Measurements from ENCODE around the gene DNAJC17.

The DNAJC17 gene

GRCh38 chr15:40787991-40788390 lies 19.3 kb downstream of the DNAJC17 start:
- DNase-seq = peak; percentile 65 to 82

GRCh38 chr15:40787344-40787841 lies 19.9 kb downstream of the DNAJC17 start:
- DNase-seq = peak; percentile 97 to 98

- DNase-seq = no peak
Measured at GRCh38 chr15:40785814-40786213, 21.5 kb downstream of the DNAJC17 start.

- DNase-seq = no peak
Measured at GRCh38 chr15:40785164-40785563, 22.1 kb downstream of the DNAJC17 start.

GRCh38 chr15:40782609-40783227 lies 24.6 kb downstream of the DNAJC17 start:
- DNase-seq = peak; percentile 85 to 87

GRCh38 chr15:40776537-40777141 lies 30.6 kb downstream of the DNAJC17 start:
- no peak for DNase-seq

- DNase-seq = no peak
Measured at GRCh38 chr15:40775740-40776536, 31.3 kb downstream of the DNAJC17 start.

- no peak for DNase-seq
Measured at GRCh38 chr15:40775007-40775406, 32.3 kb downstream of the DNAJC17 start.

- no peak for DNase-seq
Measured at GRCh38 chr15:40773902-40774301, 33.4 kb downstream of the DNAJC17 start.

GRCh38 chr15:40773496-40773895 lies 33.8 kb downstream of the DNAJC17 start:
- DNase-seq = no peak

GRCh38 chr15:40772014-40772413 lies 35.3 kb downstream of the DNAJC17 start:
- no peak for DNase-seq

GRCh38 chr15:40771242-40771641 lies 36.0 kb downstream of the DNAJC17 start:
- no peak for DNase-seq

- DNase-seq = peak in 1 of 2 experiments; percentile 50
Measured at GRCh38 chr15:40770147-40770721, 37.0 kb downstream of the DNAJC17 start.

- DNase-seq = peak; percentile 78 to 86
Measured at GRCh38 chr15:40769274-40770146, 37.8 kb downstream of the DNAJC17 start, which contains the start of gene C15orf62. C15orf62 (plus strand) TSS chr15:40769980; CDS start chr15:40770496, 516 bp downstream.

- DNase-seq = no peak
Measured at GRCh38 chr15:40768521-40769273, 38.6 kb downstream of the DNAJC17 start.

- no peak for DNase-seq
Measured at GRCh38 chr15:40767838-40768500, 39.3 kb downstream of the DNAJC17 start.

- DNase-seq = no peak
Measured at GRCh38 chr15:40766906-40767837, 40.1 kb downstream of the DNAJC17 start.

GRCh38 chr15:40766194-40766815 lies 41.0 kb downstream of the DNAJC17 start:
- DNase-seq = no peak

GRCh38 chr15:40764629-40765103 lies 42.6 kb downstream of the DNAJC17 start:
- DNase-seq = no peak
